GM10266 (cell line): ENCODE measurements around the gene MRPS18B.

Experiments
- DNase-seq: peaks from one replicate; pipeline ENCODE4 v3.0.0; 2012; ENCODE audit errors: extremely low spot score
- CTCF ChIP-seq: IDR thresholded peaks from 2 replicates; pipeline ENCODE4 v1.5.1; 2012; ENCODE audit warnings: mild to moderate bottlenecking, low read depth; ENCODE audit not compliant: control insufficient read depth, insufficient read depth; ENCODE audit errors: missing control alignments

MRPS18B gene

GRCh38 chr6:30573113-30573512, 44.5 kb upstream of the MRPS18B start:
- DNase-seq, result no peak
- TF ChIP-seq CTCF, result no peak

- no peak for TF ChIP-seq CTCF
- no peak for DNase-seq
These were observed 39.6 kb upstream of the MRPS18B start for GRCh38 chr6:30578051-30578450.

GRCh38 chr6:30583921-30584320, 33.7 kb upstream of the MRPS18B start:
- TF ChIP-seq CTCF, result no peak
- no peak for DNase-seq

- no peak for DNase-seq
- TF ChIP-seq CTCF, result no peak
These were observed 27.8 kb upstream of the MRPS18B start for GRCh38 chr6:30589754-30590358.

- TF ChIP-seq CTCF, result no peak
- no peak for DNase-seq
These were observed 27.1 kb upstream of the MRPS18B start for GRCh38 chr6:30590509-30590908.

- no peak for TF ChIP-seq CTCF
- DNase-seq, result no peak
These were observed 26.6 kb upstream of the MRPS18B start for GRCh38 chr6:30591008-30591407.

GRCh38 chr6:30592287-30592686, 25.4 kb upstream of the MRPS18B start:
- DNase-seq, result no peak
- TF ChIP-seq CTCF, result no peak
